NCI-H128 (cell line): ENCODE data around the gene CC2D2B.
"Not testable (repeated sequence)": the region's sequence is repeated elsewhere in the genome, so short reads cannot be mapped to it uniquely, and the experiment has no call there.

Experiments used
- DNase-seq: peaks from one replicate; lab custom pipeline; 2025; ENCODE audit not compliant: unreplicated experiment; lab: John Stamatoyannopoulos, UW

CC2D2B gene, protein sequence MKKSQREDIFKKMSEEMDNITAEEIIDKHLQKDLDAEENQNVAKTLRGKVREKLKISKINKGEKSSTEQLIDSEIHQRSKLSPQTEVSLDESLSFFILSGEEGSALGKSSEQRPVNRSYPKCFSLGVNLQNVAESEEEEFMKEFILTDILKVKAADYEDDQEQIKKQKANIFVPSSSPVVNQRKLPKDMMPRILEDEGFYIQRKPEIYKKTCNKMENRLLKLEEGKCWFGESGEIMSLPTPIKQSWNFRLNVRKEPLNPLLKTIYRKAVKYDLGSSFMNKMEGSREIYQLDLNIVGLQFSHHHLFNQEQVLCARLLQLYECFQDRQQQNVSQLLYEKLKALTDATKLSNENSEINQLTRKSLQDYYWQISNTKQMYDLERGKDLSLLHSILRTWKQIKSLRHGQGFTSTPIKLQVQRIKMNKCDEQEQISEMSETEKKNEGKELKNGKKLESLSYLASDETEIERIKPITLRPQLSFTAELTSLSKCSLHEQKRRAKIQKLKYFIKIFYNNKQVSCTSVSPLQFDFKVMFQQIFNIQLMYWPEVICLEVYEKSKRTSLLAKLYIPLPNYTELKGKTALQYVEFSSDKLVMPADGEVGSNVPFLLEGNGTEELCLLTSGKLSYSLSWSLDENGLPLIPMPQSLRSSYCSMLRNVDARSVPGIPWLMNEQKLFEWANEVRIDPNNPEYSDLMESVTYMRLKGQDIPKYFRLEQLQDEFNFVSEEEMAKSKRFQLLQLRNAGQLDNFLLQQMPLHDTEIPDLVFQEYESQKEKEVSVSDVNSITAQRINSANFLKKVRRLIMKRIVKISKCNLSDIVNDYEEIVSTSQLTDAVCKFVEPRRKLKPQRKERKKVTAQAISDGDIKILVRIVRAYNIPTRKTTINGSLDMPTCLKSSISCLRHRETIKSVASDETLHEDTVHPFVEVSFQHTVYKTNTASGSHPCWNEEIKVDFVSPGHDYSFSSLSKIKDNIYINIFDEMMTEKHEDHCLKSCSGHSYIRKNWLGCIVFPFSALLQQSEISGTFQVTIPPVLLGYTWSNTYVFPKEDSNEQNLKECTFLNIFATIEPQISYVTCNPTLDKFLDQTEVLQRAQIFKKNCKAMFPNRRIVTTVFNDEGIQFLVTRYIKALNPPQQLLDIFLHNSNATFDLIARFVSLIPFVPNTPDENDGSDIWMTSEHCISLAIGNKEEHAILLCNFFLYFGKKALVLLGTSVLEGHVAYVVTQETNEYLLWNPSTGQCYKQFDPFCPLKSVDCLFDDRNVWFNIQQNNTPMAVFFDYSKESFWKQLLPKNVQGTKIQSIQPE (N-terminal part only)

DNA sequence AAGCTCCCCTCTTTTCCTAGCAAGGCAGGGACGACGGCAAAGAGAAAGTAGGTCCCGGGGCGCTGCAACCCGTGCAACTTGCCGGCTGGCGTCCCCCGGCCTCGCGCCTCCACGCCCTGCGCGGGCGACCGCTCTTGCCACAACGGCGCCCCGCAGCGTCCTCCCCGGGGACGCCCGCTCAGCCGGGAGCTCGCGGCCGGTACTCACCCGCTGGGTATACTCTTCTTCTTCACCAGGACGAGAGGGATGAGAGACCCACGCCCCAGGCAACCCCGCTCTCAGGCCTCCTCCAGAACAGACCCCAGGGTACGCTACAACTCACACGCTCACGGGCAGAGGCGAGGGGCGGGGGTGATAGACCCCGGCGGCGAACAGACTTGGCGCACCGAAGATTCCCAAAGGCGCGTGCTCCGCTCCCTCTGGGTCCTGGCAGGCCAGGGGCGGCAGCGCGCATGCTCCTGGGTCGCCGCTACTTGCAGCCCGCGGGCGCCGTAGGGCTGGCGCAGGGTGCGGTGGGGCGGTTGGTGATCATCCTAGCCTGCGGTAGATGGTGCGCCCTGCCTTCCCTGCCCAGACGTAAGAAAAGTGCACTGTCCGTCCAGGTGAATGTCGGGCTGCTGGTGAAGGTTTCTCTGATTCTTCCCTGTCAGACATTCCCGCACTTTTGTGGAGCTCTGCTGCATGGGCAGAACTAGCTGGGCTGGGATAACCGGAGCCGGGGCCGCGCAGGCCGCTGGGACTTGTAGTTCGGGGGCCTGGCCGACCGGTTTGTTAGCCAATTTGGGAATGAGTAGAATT lies at the start of gene CC2D2B:
TSS of gene CC2D2B (plus strand) at position 520 of the 798 bp plus-strand sequence. CDS start 3,349 bp downstream, outside the sequence.
- DNase-seq, result peak; percentile 10

DNA sequence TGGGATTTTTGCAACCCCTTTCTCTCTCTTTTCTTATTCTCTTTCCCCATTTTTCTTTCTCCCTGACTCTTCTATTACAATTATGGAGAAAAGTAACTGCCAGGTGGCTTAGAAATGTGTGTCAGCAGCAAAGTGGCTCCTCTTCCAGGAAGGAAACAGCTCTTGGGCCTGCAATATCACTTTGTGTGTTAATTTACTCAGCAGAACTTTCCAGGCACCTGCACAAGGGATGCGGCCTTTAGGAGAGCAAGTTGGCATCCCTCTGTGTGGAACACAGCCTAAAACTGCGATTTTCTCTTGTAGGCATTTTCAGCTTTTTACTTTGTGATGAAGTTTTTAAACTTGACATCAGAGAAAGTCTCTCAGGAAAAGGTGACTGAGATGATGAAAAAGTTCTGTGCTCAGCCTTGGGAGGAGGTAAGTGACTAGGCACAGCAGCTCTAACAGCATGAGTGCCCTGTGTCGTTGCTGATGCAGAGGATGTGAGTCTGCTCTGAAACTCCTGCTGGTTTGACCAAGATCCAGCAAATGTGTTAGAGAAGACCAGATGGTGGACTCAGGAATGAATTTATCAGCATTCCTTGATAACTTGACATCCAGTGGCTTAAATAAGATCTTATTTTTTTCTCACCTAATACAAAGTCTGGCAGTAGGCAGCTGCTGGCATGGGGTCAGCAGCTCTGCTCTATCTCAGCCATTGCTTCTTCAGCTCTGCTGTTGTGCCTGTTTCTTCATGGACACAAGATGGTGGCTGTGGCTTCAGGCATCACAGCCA lies 47.4 kb upstream of the CC2D2B start:
- DNase-seq, result no peak

DNA sequence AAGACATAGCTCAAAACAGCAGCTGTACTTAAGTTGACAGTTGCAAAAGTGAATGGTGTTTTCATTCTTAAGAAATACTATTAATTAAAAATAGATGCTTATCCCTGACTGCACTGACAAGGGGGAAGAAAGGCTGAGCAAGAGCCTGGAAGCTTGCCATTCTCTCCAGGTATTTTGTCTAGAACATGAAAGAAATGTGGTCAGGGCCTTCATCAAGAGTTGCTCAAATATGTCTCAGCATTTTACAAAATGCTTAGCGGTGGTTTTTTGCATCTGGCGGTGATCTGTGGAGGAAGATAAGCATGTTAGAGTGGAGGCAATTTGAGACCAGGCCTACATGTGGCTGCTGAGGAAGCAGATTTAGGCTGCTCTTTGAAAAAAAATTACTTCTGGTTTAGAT lies 46.4 kb upstream of the CC2D2B start:
- DNase-seq, result no peak

DNA sequence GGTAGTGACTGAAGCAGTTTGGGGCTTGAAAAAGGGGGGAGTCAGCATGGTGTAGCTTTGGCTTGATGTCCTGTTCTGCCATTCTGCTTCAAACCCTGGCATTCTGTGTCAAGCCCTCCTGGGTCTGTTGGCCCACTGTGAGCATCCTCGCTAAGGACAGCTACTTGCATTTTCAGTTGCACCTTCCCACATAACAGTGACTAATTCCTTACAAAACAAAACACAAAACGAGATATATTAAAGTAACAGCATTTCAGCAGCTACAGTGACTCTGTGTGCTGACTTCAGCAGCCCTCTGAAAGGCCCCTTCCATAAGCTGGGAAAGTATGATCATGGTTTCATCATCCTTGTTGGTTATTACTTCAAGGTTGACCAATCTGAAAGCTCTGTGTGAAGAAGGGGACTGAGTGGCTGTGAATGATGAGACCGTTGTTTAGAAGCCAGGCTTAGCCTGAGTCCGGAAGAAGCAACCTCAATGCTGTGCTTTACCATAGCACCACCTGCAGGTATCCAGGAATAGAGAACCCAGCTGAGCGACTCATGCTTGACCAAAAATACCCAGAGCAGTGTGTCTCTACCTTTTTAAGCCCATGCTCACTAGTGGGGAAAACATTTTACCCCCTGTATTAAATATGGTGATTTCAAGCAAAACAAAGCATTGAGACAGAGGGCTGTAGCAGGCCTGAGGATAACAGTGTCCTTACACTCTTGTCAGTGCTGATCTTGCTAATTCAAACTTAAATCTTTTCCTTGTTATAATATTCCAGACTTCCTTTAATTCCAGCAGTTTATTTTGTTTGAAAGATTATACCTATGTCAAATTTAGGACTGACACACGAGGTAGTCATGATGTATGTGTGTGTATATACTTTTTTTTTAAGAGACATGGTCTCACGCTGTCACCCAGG lies 42.6 kb upstream of the CC2D2B start:
- DNase-seq, result no peak

DNA sequence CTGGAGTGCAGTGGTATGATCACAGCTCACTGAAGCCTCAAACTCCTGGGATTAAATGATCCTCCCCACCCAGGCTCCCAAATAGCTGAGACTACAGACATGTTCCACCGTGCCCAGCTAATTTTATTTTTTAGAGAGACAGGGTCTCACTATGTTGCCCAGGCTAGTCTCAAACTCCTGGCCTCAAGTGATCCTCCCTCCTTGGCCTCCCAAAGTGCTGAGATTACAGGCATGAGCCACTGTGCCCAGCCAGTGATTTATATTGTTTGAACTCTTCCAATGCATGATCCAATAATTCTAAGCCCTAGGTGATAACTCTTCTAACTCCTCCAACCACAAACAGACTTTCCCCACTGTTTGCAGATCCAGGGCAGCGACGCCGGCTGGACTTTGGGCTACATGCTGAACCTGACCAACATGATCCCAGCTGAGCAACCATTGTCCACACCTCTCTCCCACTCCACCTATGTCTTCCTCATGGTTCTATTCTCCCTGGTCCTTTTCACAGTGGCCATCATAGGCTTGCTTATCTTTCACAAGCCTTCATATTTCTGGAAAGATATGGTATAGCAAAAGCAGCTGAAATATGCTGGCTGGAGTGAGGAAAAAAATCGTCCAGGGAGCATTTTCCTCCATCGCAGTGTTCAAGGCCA lies 41.8 kb upstream of the CC2D2B start:
- no peak for DNase-seq

DNA sequence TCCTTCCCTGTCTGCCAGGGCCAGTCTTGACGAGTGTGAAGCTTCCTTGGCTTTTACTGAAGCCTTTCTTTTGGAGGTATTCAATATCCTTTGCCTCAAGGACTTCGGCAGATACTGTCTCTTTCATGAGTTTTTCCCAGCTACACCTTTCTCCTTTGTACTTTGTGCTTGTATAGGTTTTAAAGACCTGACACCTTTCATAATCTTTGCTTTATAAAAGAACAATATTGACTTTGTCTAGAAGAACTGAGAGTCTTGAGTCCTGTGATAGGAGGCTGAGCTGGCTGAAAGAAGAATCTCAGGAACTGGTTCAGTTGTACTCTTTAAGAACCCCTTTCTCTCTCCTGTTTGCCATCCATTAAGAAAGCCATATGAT lies 41.3 kb upstream of the CC2D2B start:
- DNase-seq, result no peak

DNA sequence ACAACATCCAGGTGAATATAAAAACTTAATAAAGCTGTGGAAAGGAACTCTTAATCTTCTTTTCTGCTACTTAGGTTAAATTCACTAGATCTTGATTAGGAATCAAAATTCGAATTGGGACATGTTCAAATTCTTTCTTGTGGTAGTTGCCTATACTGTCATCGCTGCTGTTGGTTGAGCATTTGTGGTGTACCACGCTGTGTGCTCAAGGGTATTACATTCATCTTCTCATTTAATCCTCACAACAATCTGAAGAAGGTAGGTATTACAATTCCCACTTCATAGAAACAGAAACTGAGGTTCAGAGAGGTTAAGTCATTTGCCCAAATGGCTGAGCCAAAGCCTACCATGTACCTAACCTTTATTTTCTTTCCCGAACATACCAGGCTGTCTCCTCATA lies 39.9 kb upstream of the CC2D2B start:
- no peak for DNase-seq

DNA sequence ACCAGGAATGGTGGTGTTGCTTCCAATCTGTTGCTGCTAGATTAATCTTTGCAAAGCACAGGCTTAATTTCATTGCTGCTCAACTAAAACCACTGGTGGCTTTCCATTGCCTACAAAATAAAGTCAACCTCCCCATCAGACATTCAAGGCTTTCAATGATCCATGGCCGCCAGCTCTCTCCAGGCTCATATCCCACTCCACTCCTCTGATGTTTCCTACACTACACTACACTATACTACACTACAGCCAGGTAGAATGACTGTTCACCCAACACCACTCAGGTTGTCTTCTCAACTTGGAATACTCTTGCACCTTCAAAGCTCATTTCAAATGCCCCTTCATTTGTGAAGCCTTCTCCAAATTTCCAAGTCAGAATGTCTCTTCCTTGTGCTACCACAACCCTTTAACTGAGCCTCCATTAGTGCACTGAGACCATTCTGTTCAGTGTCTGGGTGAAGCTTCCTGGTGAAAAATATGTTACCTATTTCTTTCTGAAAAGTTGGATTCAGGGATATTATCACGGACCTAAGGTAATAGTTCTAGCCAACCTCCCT lies 35.5 kb upstream of the CC2D2B start:
- no peak for DNase-seq

DNA sequence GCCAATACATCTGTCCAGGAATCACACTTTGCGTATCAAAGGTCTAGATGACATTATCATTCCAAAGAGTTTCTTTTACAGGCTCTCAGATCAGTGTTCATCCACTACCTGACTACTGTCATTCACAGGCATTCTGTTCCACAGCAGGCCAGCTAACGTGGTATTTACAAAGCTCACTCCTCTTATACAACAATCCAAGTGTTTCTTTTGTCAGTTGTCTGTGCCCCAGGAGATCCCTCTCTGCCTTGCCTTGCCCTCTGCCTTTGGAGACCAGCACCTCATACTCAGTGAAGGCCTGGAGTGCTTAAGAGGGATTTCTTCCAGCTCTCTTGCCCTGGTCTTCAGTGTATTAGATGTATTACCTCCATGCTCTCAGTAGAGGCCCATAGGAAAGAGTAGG lies 34.6 kb upstream of the CC2D2B start:
- no peak for DNase-seq

DNA sequence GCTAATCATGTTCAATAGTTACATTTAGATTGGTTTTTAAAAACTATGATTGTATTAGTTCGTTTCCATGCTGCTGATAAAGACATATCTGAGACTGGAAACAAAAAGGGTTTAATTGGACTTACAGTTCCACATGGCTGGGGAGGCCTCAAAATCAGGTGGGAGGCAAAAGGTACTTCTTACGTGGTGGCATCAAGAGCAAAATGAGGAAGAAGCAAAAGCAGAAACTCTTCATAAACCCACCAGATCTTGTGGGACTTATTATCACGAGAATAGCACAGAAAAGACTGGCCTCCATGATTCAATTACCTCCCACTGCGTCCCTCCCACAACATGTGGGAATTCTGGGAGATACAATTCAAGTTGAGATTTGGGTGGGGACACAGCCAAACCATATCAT lies 34.1 kb upstream of the CC2D2B start:
- no peak for DNase-seq

DNA sequence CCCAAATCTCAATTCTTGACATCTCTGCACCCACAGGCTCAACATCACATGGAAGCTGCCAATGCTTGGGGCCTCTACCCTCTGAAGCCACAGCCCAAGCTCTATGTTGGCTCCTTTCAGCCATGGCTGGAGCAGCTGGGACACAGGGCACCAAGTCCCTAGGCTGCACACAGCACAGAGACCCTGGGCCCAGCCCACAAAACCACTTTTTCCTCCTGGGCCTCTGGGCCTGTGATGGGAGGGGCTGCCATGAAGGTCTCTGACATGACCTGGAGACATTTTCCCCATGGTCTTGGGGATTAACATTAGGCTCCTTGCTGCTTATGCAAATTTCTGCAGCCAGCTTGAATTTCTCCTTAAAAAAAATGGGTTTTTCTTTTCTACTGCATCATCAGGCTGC lies 33.0 kb upstream of the CC2D2B start:
- DNase-seq, result not testable (repeated sequence)

DNA sequence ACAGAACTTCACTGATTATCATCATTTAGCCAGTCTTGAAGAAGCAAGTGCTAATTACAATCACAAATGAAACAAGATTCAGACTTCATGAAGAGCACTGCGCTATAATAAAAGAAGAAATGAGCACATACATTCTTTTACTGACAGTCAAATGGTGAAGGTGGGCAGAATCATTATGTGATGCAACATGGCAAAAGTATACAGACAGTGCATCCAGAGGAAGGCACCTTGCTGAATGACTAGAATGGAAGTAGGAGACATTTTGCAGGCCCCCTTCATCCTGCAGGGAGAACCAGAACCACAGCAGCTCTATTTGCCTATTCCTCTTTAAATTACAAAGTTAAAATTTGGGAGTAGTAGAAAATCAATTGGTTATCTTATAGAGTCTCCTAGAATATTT lies 31.0 kb upstream of the CC2D2B start:
- DNase-seq, result no peak

DNA sequence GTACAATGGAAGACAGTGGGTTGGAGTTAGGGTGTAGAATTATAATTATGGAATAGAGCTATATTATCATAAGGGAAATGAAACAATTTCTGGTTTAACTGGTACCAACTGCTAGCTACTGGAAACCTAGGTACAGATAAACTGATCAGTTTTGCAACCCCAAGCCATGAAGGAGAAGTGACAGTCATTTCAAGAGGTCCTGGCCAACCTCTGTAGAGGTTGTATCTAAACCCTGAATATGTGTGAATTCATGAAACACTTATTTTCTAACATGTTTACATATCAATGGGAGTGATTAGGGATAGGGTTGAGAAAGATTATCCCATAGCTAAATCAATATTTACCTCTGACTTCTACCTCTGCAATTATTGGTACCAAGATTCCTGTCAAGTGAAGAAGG lies 29.9 kb upstream of the CC2D2B start:
- no peak for DNase-seq

DNA sequence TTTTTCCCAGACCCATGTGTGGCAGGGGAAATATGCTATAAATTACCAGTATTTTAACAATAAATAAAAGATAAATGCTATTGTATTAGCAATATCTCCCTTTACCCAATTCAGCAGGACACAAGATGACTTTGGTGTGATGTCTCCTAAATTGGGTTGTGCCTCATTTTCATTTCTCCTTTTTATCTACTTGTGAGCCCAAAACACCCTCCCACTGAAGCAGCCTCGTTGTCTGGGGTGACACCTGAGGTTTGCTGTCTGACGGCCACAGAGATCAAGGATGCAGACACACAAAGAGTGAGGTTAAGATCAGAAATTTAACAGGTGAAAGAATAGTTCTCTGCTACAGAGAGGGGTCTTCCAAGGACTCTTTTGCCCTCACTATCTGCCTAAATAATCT lies 27.1 kb upstream of the CC2D2B start:
- DNase-seq, result no peak

DNA sequence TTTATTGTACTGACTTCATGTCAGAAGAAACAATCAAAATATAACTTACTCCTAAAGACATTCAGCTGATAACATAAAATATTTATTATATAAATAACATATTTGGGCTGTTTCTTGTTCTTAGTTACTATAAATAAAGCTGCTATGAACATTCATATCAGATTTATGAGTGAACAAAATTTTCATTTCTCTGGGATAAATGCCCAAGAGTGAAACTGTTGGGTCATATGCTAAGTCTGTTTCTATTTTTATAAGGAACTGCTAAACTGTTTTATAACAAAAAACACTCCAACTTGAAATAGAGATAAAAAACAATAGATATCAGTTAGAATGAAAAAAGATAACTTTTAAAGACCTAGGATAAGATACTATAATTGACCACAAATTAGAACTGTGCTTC lies 26.5 kb upstream of the CC2D2B start:
- no peak for DNase-seq

DNA sequence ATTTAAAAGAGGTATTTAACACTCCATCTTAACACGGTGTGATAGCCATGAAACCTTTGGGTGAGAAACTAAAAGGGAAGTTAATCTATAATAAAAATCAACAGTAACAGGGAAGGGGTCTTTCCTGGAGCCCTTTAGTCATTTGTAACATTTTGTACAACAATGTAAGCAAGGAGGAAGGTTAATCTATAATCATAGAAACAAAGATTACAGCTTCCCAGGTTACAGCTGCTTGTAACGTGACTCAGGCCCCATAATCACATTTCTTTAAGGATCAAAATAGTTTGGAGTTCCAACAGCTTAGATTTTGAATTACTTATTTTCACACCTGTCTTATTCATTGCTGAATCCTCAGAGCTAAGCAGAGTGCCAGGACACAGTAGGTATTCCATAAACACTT lies 17.9 kb upstream of the CC2D2B start:
- DNase-seq, result no peak

DNA sequence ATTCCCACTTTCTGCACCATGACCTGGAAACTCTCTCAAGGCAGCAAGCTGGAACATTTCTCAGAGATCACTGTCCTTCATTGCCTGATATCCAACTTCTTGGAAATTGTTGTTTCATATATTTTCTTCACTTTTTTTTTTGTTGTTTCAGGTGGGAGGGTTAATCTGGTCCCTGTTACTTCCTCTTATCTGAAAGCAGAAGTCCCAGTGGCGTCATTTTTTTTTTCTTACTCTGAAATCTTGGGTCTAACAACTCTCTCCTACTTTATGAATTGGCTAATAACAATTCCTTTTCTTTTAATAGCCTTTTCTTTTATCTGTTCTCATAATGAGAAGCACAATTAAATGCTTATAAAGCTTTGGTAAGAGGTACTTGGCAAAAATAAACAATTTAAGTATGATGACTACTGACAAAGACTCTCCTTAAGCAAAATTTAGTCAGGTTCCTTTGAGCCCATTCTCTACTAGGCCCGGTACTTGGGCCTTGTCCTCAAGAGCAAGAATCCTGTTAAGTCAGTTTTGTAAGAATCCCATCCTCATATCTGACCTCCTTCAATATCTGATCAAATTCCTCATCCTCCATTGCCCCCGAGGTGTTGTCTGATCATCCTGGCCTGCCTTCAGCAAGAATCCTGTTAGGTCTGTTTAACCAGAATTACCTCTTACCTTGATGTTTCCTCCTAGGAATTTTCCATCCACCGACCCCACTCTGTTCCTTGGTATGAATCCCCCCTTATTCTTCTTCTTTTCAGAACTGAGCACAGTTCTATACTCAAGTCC lies 11.5 kb upstream of the CC2D2B start:
- DNase-seq, result no peak
